ENCODE results near the gene MFSD1. TPM values are rescaled to one million over a fixed set of nuclear protein-coding genes. Genes with fewer than 3 reads are reported as not detected.

Gene MFSD1
- total RNA-seq, 2 experiments from 2014 or later, result 7.2 to 7.6 TPM

- no peaks in the 10 kb centered on the region for H3K4me1 Mint-ChIP-seq (ENCODE audit: low read depth)
- intact Hi-C loops (cut with DNase I, micrococcal nuclease), result no loop called here
- Histone ChIP-seq H3K27ac (ENCODE audit: low read depth in 1 of 2, low read length in 2 of 2) (no peak overlapping the region), H3K36me3 (ENCODE audit: insufficient read depth, low read length) (no peaks in the 10 kb centered on the region), H3K4me1 (ENCODE audit: insufficient read depth, low read length) (no peaks in the 10 kb centered on the region), H3K9me3 (ENCODE audit: control insufficient read depth in 1 of 2, insufficient read depth in 1 of 2, low read length in 2 of 2) (no peaks in the 10 kb centered on the region), H3K27me3 (ENCODE audit: control insufficient read depth in 1 of 2, insufficient read depth in 2 of 2, low read length in 2 of 2) (no peaks in the 10 kb centered on the region), H3K4me3 (ENCODE audit: low read length) (no peak overlapping the region)
- no peak overlapping the region for H3K4me3 Mint-ChIP-seq
- H3K36me3 Mint-ChIP-seq (ENCODE audit: low read depth), result peaks cover 10% of the 10 kb centered on the region
- CTCF ChIA-PET, result interaction anchor here (2.2 kb wide), 1 partner anchor 10 kb away, joined by 6 read pairs; no protein-coding TSS in a partner anchor
- no peaks in the 10 kb centered on the region for H3K27me3 Mint-ChIP-seq
- POLR2A ChIA-PET, result no interaction called here
- TF ChIP-seq CTCF (IDR thresholded peaks at IDR 0.05), result no peak
- DNase-seq (no peak), ATAC-seq (ENCODE audit: poor library complexity) (no peak)
- no peak overlapping the region for H3K27ac Mint-ChIP-seq
- no peaks in the 10 kb centered on the region for H3K9me3 Mint-ChIP-seq
Observed at GRCh38 chr3:158836312-158836711, 34.5 kb downstream of the MFSD1 start.

GRCh38 chr3:158837240-158837639, 35.4 kb downstream of the MFSD1 start:
- CTCF ChIA-PET, result interaction anchor here (2.2 kb wide), 1 partner anchor 9 kb away, joined by 6 read pairs; no protein-coding TSS in a partner anchor
- Mint-ChIP-seq H3K9me3 (no peaks in the 10 kb centered on the region), H3K27ac (no peak overlapping the region), H3K27me3 (no peaks in the 10 kb centered on the region), H3K4me1 (ENCODE audit: low read depth) (no peaks in the 10 kb centered on the region), H3K36me3 (ENCODE audit: low read depth) (peaks cover under 1% of the 10 kb centered on the region), H3K4me3 (no peak overlapping the region)
- Histone ChIP-seq H3K4me3 (ENCODE audit: low read length) (no peak overlapping the region), H3K27ac (ENCODE audit: low read depth in 1 of 2, low read length in 2 of 2) (no peak overlapping the region), H3K36me3 (ENCODE audit: insufficient read depth, low read length) (no peaks in the 10 kb centered on the region), H3K4me1 (ENCODE audit: insufficient read depth, low read length) (no peaks in the 10 kb centered on the region), H3K27me3 (ENCODE audit: control insufficient read depth in 1 of 2, insufficient read depth in 2 of 2, low read length in 2 of 2) (no peaks in the 10 kb centered on the region), H3K9me3 (ENCODE audit: control insufficient read depth in 1 of 2, insufficient read depth in 1 of 2, low read length in 2 of 2) (no peaks in the 10 kb centered on the region)
- ATAC-seq (ENCODE audit: poor library complexity) (no peak), DNase-seq (no peak)
- no peak for TF ChIP-seq CTCF (IDR thresholded peaks at IDR 0.05)
- intact Hi-C loops (cut with DNase I, micrococcal nuclease), result no loop called here
- POLR2A ChIA-PET, result no interaction called here

- DNase-seq (no peak), ATAC-seq (ENCODE audit: poor library complexity) (no peak)
- Mint-ChIP-seq H3K4me3 (no peak overlapping the region), H3K27me3 (no peaks in the 10 kb centered on the region), H3K9me3 (no peaks in the 10 kb centered on the region), H3K36me3 (ENCODE audit: low read depth) (no peaks in the 10 kb centered on the region), H3K27ac (no peak overlapping the region), H3K4me1 (ENCODE audit: low read depth) (no peaks in the 10 kb centered on the region)
- intact Hi-C loops (cut with DNase I, micrococcal nuclease), result loop anchor here in 1 of 2 experiments (10.0 kb wide), 2 partner anchors 1165 to 1575 kb away; no protein-coding TSS in a partner anchor
- TF ChIP-seq CTCF (IDR thresholded peaks at IDR 0.05), result no peak
- Histone ChIP-seq H3K27me3 (ENCODE audit: control insufficient read depth in 1 of 2, insufficient read depth in 2 of 2, low read length in 2 of 2) (no peaks in the 10 kb centered on the region), H3K4me1 (ENCODE audit: insufficient read depth, low read length) (no peaks in the 10 kb centered on the region), H3K4me3 (ENCODE audit: low read length) (no peak overlapping the region), H3K27ac (ENCODE audit: low read depth in 1 of 2, low read length in 2 of 2) (no peak overlapping the region), H3K36me3 (ENCODE audit: insufficient read depth, low read length) (no peaks in the 10 kb centered on the region), H3K9me3 (ENCODE audit: control insufficient read depth in 1 of 2, insufficient read depth in 1 of 2, low read length in 2 of 2) (no peaks in the 10 kb centered on the region)
- ChIA-PET POLR2A (no interaction called here), CTCF (no interaction called here)
Observed at GRCh38 chr3:158839966-158840365, 38.1 kb downstream of the MFSD1 start.

All from CD4-positive, alpha-beta T cell (primary cell).